K562 (cell line): ENCODE results near the gene HELZ2.
"Not testable (repeated sequence)": the region's sequence is repeated elsewhere in the genome, so short reads cannot be mapped to it uniquely, and the experiment has no call there.

Experiments used
- FOXM1 ChIP-seq, 2 experiments: fragments of 450-650 bp in 1 of 2; sonication (generic) in 1 of 2; formaldehyde crosslinking in 1 of 2; IDR thresholded peaks; 2 replicates each; pipeline versions ENCODE4 v1.6.1 to v1.9.0; 2017 to 2022; ENCODE audit warnings: low read depth in 2 of 2, mild to moderate bottlenecking in 2 of 2, missing genetic modification reagents in 1 of 2, moderate library complexity in 1 of 2
- TEAD4 ChIP-seq, 2 experiments: sonication (generic) in 1 of 2; formaldehyde crosslinking in 1 of 2; IDR thresholded peaks; 2 replicates each; pipeline versions ENCODE4 v1.6.1 to v1.8.0; 2012 to 2022; ENCODE audit warnings: borderline replicate concordance in 1 of 2, inconsistent platforms in 1 of 2, low read length in 1 of 2, mild to moderate bottlenecking in 1 of 2, missing genetic modification reagents in 1 of 2

DNA sequence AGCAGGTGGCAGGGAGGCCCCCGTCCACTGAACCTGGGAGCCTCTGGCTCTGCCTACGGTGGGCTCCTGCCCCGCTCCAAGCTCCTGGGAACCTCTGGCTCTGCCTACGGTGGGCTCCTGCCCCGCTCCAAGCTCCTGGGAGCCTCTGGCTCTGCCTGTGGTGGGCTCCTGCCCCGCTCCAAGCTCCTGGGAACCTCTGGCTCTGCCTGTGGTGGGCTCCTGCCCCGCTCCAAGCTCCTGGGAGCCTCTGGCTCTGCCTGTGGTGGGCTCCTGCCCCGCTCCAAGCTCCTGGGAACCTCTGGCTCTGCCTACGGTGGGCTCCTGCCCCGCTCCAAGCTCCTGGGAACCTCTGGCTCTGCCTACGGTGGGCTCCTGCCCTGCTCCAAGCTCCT is 3.0 kb downstream of the HELZ2 start:
- not testable (repeated sequence) for TF ChIP-seq TEAD4 (IDR thresholded peaks at IDR 0.05; ENCODE audit: low read length); TEAD4 (CRISPR knock-in tag; IDR thresholded peaks at IDR 0.05; ENCODE audit: borderline replicate concordance); FOXM1 (IDR thresholded peaks at IDR 0.05; ENCODE audit: low read depth); FOXM1 (CRISPR knock-in tag; IDR thresholded peaks at IDR 0.05; ENCODE audit: low read depth)
